GM12875 (cell line): ENCODE measurements around the gene LHCGR.

Experiments
- H3K4me3 ChIP-seq: one replicate; pipeline ENCODE4 v1.5.1; 2011; ENCODE audit warnings: low read depth, low read length, control low read depth
- CTCF ChIP-seq: IDR thresholded peaks from 2 replicates; pipeline ENCODE4 v1.5.1; 2011; ENCODE audit warnings: low read depth, mild to moderate bottlenecking, control low read depth, inconsistent platforms, low read length, moderate library complexity, borderline replicate concordance; ENCODE audit not compliant: insufficient read depth

LHCGR gene

GRCh38 chr2:48755473-48755872 is at the start of gene LHCGR:
TSS of gene LHCGR (minus strand) at chr2:48755724. CDS start at chr2:48755671, 53 bp downstream.
- no peak for TF ChIP-seq CTCF
- no peak within 1 kb of the TSS for H3K4me3 ChIP-seq

- no peak overlapping the region for H3K4me3 ChIP-seq
- TF ChIP-seq CTCF: no peak
Observed at GRCh38 chr2:48799601-48800000, 44.1 kb upstream of the LHCGR start.

- no peak for TF ChIP-seq CTCF
- H3K4me3 ChIP-seq: no peak overlapping the region
Observed at GRCh38 chr2:48795065-48795464, 39.5 kb upstream of the LHCGR start.

- TF ChIP-seq CTCF: no peak
- H3K4me3 ChIP-seq: no peak overlapping the region
Observed at GRCh38 chr2:48793671-48794070, 38.1 kb upstream of the LHCGR start.

GRCh38 chr2:48792030-48792429 is 36.5 kb upstream of the LHCGR start:
- no peak for TF ChIP-seq CTCF
- H3K4me3 ChIP-seq: no peak overlapping the region

- H3K4me3 ChIP-seq: no peak overlapping the region
- no peak for TF ChIP-seq CTCF
Observed at GRCh38 chr2:48790407-48791170, 35.1 kb upstream of the LHCGR start.

GRCh38 chr2:48787580-48787979 is 32.1 kb upstream of the LHCGR start:
- no peak for TF ChIP-seq CTCF
- no peak overlapping the region for H3K4me3 ChIP-seq
